Suprapubic skin (tissue), 4 donors: Measurements from ENCODE around the gene ZSWIM3.

Source experiments
- EP300 ChIP-seq: sonication (generic); formaldehyde crosslinking; IDR thresholded peaks from one replicate; pipeline ENCODE4 v1.6.1; 2017; ENCODE audit warnings: antibody characterized with exemption
- POLR2A ChIP-seq, 2 donors: fragments of 450-650 bp; IDR thresholded peaks; one replicate each; pipeline ENCODE4 v1.6.1; 2017; ENCODE audit warnings: antibody characterized with exemption in 2 of 2, mild to moderate bottlenecking in 2 of 2, moderate library complexity in 2 of 2
- POLR2AphosphoS5 ChIP-seq, 3 donors: sonication (generic); formaldehyde crosslinking; IDR thresholded peaks; one replicate each; pipeline ENCODE4 v1.6.1; 2017; ENCODE audit warnings: antibody characterized with exemption in 3 of 3
- TF ChIP-seq, protein P1 (sequence below), 2 donors: fragments of 200-600 bp in 1 of 2; fragments of 450-650 bp in 1 of 2; sonication (generic) in 1 of 2; IDR thresholded peaks; one replicate each; pipeline ENCODE4 v1.5.1; 2016 to 2019; ENCODE audit warnings: antibody characterized with exemption in 2 of 2, mild to moderate bottlenecking in 1 of 2, moderate library complexity in 1 of 2

DNA sequence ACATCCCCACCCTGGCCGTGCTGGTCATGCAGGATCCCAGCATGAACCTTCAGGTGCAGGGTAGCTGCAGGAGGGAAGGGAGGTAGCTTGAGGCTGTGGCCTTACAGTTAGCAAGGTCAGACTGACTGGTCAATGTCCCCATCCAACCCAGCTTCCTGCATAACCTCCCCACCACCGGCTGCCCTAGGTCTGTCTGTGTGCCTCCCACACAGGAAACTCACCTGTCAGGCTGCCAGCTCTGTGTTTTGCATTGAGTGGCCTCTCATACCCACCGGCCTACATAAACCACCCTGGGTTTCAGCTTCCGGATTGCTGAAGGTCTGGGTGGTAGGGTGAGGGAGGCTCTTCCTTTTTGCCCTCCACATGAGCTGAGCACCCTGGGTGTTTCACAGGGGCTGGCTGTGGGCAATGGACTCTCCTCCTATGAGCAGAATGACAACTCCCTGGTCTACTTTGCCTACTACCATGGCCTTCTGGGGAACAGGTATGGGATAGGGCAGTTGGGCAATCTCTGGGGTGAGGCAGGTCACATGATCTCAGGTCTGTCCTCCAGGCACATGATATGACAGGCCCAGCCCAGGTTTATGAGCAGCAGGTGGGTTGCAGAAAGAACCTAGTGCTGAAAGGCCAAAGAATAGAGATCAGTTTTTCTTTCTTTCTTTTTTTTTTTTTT lies 35.5 kb downstream of the ZSWIM3 start:
- TF ChIP-seq, protein P1, sequence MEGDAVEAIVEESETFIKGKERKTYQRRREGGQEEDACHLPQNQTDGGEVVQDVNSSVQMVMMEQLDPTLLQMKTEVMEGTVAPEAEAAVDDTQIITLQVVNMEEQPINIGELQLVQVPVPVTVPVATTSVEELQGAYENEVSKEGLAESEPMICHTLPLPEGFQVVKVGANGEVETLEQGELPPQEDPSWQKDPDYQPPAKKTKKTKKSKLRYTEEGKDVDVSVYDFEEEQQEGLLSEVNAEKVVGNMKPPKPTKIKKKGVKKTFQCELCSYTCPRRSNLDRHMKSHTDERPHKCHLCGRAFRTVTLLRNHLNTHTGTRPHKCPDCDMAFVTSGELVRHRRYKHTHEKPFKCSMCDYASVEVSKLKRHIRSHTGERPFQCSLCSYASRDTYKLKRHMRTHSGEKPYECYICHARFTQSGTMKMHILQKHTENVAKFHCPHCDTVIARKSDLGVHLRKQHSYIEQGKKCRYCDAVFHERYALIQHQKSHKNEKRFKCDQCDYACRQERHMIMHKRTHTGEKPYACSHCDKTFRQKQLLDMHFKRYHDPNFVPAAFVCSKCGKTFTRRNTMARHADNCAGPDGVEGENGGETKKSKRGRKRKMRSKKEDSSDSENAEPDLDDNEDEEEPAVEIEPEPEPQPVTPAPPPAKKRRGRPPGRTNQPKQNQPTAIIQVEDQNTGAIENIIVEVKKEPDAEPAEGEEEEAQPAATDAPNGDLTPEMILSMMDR (IDR thresholded peaks at IDR 0.05): no peak
- TF ChIP-seq POLR2A (IDR thresholded peaks at IDR 0.05) (no peak), POLR2AphosphoS5 (IDR thresholded peaks at IDR 0.05) (no peak), EP300 (no peak)
